AG10803 (cell line): ENCODE results near the gene CSNK2B.

Experiments used
- DNase-seq: peaks from one replicate; pipeline ENCODE4 v3.0.0; 2010; ENCODE audit warnings: low read depth
- H3K4me3 ChIP-seq: 2 replicates; pipeline ENCODE4 v1.5.1; 2011; ENCODE audit warnings: mild to moderate bottlenecking, low read length, control low read depth
- TF ChIP-seq, protein P1 (sequence below): conservative IDR thresholded peaks from 2 replicates; pipeline ENCODE4 v1.5.1; 2011; ENCODE audit warnings: mild to moderate bottlenecking, low read length, control low read depth, inconsistent platforms

Gene CSNK2B

GRCh38 chr6:31718265-31718664 lies 52.4 kb downstream of the CSNK2B start:
- H3K4me3 ChIP-seq, result no peak overlapping the region
- TF ChIP-seq, protein P1, sequence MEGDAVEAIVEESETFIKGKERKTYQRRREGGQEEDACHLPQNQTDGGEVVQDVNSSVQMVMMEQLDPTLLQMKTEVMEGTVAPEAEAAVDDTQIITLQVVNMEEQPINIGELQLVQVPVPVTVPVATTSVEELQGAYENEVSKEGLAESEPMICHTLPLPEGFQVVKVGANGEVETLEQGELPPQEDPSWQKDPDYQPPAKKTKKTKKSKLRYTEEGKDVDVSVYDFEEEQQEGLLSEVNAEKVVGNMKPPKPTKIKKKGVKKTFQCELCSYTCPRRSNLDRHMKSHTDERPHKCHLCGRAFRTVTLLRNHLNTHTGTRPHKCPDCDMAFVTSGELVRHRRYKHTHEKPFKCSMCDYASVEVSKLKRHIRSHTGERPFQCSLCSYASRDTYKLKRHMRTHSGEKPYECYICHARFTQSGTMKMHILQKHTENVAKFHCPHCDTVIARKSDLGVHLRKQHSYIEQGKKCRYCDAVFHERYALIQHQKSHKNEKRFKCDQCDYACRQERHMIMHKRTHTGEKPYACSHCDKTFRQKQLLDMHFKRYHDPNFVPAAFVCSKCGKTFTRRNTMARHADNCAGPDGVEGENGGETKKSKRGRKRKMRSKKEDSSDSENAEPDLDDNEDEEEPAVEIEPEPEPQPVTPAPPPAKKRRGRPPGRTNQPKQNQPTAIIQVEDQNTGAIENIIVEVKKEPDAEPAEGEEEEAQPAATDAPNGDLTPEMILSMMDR, result no peak
- DNase-seq, result no peak

- no peak for DNase-seq
- H3K4me3 ChIP-seq, result no peak overlapping the region
- TF ChIP-seq, protein P1, result no peak
Measured at GRCh38 chr6:31719001-31719400, 53.1 kb downstream of the CSNK2B start.
